Endodermal cell (in vitro differentiated cells): ENCODE results near the gene TRAF3IP1. TPM values are rescaled to one million over a fixed set of nuclear protein-coding genes. Genes with fewer than 3 reads are reported as not detected.
A peak's percentile ranks its signal among the peaks of the same experiment; 100 is the strongest.
"Not testable (repeated sequence)": the region's sequence is repeated elsewhere in the genome, so short reads cannot be mapped to it uniquely, and the experiment has no call there.

Experiments used
- DNase-seq: peaks from one replicate; pipeline ENCODE4 v3.0.0-alpha.2; 2017
- H3K27ac ChIP-seq: 2 replicates; pipeline ENCODE4 v1.5.1; 2013; ENCODE audit warnings: mild to moderate bottlenecking, low read depth, low read length, moderate library complexity
- H3K27me3 ChIP-seq: 2 replicates; pipeline ENCODE4 v1.6.1; 2013; ENCODE audit warnings: mild to moderate bottlenecking, low read length, moderate library complexity; ENCODE audit not compliant: insufficient read depth, control insufficient read depth, poor library complexity, severe bottlenecking
- H3K36me3 ChIP-seq: 2 replicates; pipeline ENCODE4 v1.7.0; 2013; ENCODE audit warnings: mild to moderate bottlenecking, low read length, moderate library complexity; ENCODE audit not compliant: control insufficient read depth, insufficient read depth
- H3K4me1 ChIP-seq: one replicate; pipeline ENCODE4 v1.7.0; 2013; ENCODE audit warnings: low read length; ENCODE audit not compliant: control insufficient read depth, insufficient read depth
- H3K4me3 ChIP-seq: 2 replicates; pipeline ENCODE4 v1.5.1; 2013; ENCODE audit warnings: mild to moderate bottlenecking, low read length, moderate library complexity
- H3K9ac ChIP-seq: 2 replicates; pipeline ENCODE4 v1.6.1; 2013; ENCODE audit warnings: mild to moderate bottlenecking, low read length, moderate library complexity; ENCODE audit not compliant: poor library complexity, severe bottlenecking; ENCODE audit errors: extremely low read depth
- H3K9me3 ChIP-seq: 2 replicates; pipeline ENCODE4 v1.6.1; 2013; ENCODE audit warnings: mild to moderate bottlenecking, low read length, moderate library complexity; ENCODE audit not compliant: control insufficient read depth
- H3K27ac Mint-ChIP-seq: 2 replicates; pipeline ENCODE4 v1.8.0; 2020; ENCODE audit warnings: mixed read lengths
- H3K27me3 Mint-ChIP-seq: 2 replicates; pipeline ENCODE4 v1.8.0; 2021; ENCODE audit warnings: mild to moderate bottlenecking, mixed read lengths; ENCODE audit not compliant: insufficient read depth
- H3K36me3 Mint-ChIP-seq: 2 replicates; pipeline ENCODE4 v1.8.0; 2020; ENCODE audit warnings: low read depth, mixed read lengths
- H3K4me1 Mint-ChIP-seq: 2 replicates; pipeline ENCODE4 v1.8.0; 2020; ENCODE audit warnings: mixed read lengths
- H3K4me3 Mint-ChIP-seq: 2 replicates; pipeline ENCODE4 v1.8.0; 2020; ENCODE audit warnings: mild to moderate bottlenecking, moderate library complexity, mixed read lengths
- H3K9me3 Mint-ChIP-seq: 2 replicates; pipeline ENCODE4 v1.8.0; 2020; ENCODE audit warnings: mild to moderate bottlenecking, mixed read lengths
- CTCF ChIP-seq: fragments of 200-600 bp; sonication (generic); conservative IDR thresholded peaks from 2 replicates; pipeline ENCODE4 v1.5.0; 2021; ENCODE audit warnings: antibody characterized with exemption, mild to moderate bottlenecking
- WGBS, 2 experiments: methylation state at CpG; one replicate each; pipeline versions ENCODE4 v1.1.5 to v1.1.7; 2013; ENCODE audit warnings: missing lambda C conversion rate in 2 of 2, mixed read lengths in 1 of 2; ENCODE audit not compliant: insufficient coverage in 1 of 2, insufficient read length in 1 of 2; 5-methylcytosine and 5-hydroxymethylcytosine counted together
- total RNA-seq, 2 donors: library from RNA; stranded (reverse); fragmentation: NEBNext Ultra II Directional in 1 of 2; extraction: Animal tissue kit (Norgen Biotek cat#: 25700) in 1 of 2; gene quantifications; 2 replicates in 1 of 2; 3 replicates in 1 of 2; pipeline ENCODE4 v1.2.1, GENCODE V29; 2021

The TRAF3IP1 gene
- total RNA-seq, 2 donors from 2014 or later: 21.9 to 28.3 TPM

DNA sequence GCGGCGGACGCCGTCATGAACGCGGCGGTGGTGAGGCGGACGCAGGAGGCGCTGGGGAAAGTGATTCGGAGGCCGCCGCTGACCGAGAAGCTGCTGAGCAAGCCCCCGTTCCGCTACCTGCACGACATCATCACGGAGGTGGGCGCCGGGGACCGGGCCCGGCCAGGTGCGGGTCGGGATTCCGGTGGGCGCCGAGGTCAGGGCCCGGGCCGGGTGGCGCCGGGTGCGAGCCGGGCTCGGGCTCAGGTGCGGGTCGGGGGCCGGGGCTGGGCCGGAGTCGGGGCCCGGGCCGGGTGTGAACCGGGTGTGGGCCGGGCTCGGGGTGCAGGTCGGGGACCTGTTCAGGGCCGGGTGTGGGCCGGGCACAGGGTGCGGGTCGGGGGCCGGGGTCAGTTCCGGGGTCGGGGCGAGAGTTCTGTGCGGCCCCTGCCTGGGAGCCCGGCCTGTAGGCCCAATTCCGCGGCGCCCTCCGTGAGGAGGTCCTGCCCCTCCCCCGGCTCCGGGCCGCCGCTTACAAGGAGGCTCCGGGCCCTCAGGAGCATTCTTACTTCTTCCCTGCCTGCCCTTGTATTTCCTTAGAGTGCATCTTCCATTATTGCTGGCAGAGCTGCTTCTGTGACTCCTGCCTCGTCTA is 447 bp downstream of the TRAF3IP1 start:
- Mint-ChIP-seq H3K4me1 (peaks cover 6% of the 10 kb centered on the region), H3K36me3 (peaks cover 18% of the 10 kb centered on the region), H3K27me3 (peaks cover 14% of the 10 kb centered on the region), H3K27ac (no peak overlapping the region), H3K9me3 (no peaks in the 10 kb centered on the region), H3K4me3 (peak overlapping the region; percentile 71)
- Histone ChIP-seq H3K27ac (no peak overlapping the region), H3K9me3 (no peaks in the 10 kb centered on the region), H3K27me3 (peaks cover 10% of the 10 kb centered on the region), H3K9ac (peak overlapping the region; percentile 26), H3K4me3 (peak overlapping the region; percentile 89), H3K36me3 (peaks cover 18% of the 10 kb centered on the region), H3K4me1 (peaks cover 9% of the 10 kb centered on the region)
- peak; percentile 65 for DNase-seq
- WGBS, 2 experiments: 1% methylated on average over 23 to 65 of the region's 65 CpGs
- no peak for TF ChIP-seq CTCF

GRCh38 chr2:238321467-238321866 is 1.1 kb downstream of the TRAF3IP1 start:
- peaks cover 22% of the 10 kb centered on the region for H3K36me3 ChIP-seq
- no peak for TF ChIP-seq CTCF
- H3K4me3 ChIP-seq: peak overlapping the region; percentile 89
- Mint-ChIP-seq H3K27me3 (peaks cover 12% of the 10 kb centered on the region), H3K4me3 (peak overlapping the region; percentile 71), H3K9me3 (no peaks in the 10 kb centered on the region), H3K4me1 (peaks cover 6% of the 10 kb centered on the region), H3K27ac (no peak overlapping the region), H3K36me3 (peaks cover 22% of the 10 kb centered on the region)
- no peaks in the 10 kb centered on the region for H3K9me3 ChIP-seq
- H3K9ac ChIP-seq: peak overlapping the region; percentile 26
- no peak for DNase-seq
- peaks cover 10% of the 10 kb centered on the region for H3K27me3 ChIP-seq
- 78 to 92% methylated on average over 5 to 9 of the region's 9 CpGs for WGBS, 2 experiments
- no peak overlapping the region for H3K27ac ChIP-seq
- H3K4me1 ChIP-seq: peaks cover 9% of the 10 kb centered on the region

GRCh38 chr2:238322001-238322411 is 1.7 kb downstream of the TRAF3IP1 start:
- no peak for TF ChIP-seq CTCF
- 94 to 100% methylated on average over 5 to 10 of the region's 10 CpGs for WGBS, 2 experiments
- no peaks in the 10 kb centered on the region for H3K9me3 Mint-ChIP-seq
- peaks cover 10% of the 10 kb centered on the region for H3K27me3 ChIP-seq
- no peak overlapping the region for H3K27ac ChIP-seq
- H3K9me3 ChIP-seq: no peaks in the 10 kb centered on the region
- H3K36me3 Mint-ChIP-seq: peaks cover 27% of the 10 kb centered on the region
- no peak overlapping the region for H3K9ac ChIP-seq
- H3K4me1 ChIP-seq: peaks cover 9% of the 10 kb centered on the region
- no peak for DNase-seq
- H3K27ac Mint-ChIP-seq: no peak overlapping the region
- peaks cover 6% of the 10 kb centered on the region for H3K4me1 Mint-ChIP-seq
- H3K4me3 Mint-ChIP-seq: peak overlapping the region; percentile 71
- H3K4me3 ChIP-seq: peak overlapping the region; percentile 89
- H3K36me3 ChIP-seq: peaks cover 27% of the 10 kb centered on the region
- peaks cover 10% of the 10 kb centered on the region for H3K27me3 Mint-ChIP-seq

DNA sequence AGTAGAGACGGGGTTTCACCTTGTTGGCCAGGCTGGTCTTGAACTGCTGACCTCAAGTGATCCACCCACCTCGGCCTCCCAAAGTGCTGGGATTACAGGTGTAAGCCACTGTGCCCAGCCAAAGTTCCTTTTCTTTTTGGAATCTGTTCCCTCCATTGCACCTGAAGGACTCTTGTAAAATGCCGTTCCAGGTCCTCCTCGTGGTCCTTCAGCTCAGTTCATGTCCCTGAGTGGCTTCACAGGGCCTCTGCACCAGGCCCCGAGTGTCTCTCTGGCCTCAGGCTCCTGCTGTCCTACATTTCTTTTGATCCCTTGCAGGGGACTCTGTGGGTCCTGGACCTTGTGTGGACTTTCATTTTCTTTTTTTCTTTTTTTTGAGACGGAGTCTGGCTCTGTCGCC is 3.9 kb downstream of the TRAF3IP1 start:
- not testable (repeated sequence) for H3K4me1 ChIP-seq, H3K9me3 ChIP-seq, H3K4me1 Mint-ChIP-seq, H3K4me3 Mint-ChIP-seq, H3K4me3 ChIP-seq, H3K27me3 Mint-ChIP-seq, DNase-seq, H3K9me3 Mint-ChIP-seq, H3K9ac ChIP-seq, H3K27me3 ChIP-seq, H3K27ac Mint-ChIP-seq, H3K27ac ChIP-seq
- WGBS, 2 experiments: 96 to 97% methylated on average over 7 of the region's 7 CpGs
- H3K36me3 ChIP-seq: peaks cover 41% of the 10 kb centered on the region
- peaks cover 48% of the 10 kb centered on the region for H3K36me3 Mint-ChIP-seq
